ENCODE results near the gene KCNMB3.

DNA sequence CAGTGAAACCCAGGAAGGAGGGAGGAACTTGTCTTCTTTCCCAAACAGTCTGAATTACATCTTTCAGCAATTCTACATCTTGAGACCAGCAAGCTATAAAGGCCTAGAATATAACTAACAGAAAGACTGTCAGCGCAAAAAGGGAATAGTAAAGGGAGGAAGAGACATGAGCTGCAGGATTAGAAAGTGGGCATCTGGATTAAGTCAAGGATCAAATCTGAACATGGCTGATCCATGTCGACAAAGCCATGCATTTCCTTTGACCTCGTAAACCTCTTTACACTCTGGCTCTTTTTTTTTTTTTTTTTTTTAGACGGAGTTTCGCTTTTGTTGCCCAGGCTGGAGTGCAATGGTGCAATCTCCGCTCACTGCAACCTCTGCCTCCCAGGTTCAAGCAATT, 35.4 kb upstream of the KCNMB3 start:
- no peak for TF ChIP-seq POLR2AphosphoS5 (IDR thresholded peaks at IDR 0.05; ENCODE audit: low read depth, low read length)
- TF ChIP-seq TAF1 (IDR thresholded peaks at IDR 0.05; ENCODE audit: borderline replicate concordance, insufficient read depth, low read length): no peak
- TF ChIP-seq, protein P1, sequence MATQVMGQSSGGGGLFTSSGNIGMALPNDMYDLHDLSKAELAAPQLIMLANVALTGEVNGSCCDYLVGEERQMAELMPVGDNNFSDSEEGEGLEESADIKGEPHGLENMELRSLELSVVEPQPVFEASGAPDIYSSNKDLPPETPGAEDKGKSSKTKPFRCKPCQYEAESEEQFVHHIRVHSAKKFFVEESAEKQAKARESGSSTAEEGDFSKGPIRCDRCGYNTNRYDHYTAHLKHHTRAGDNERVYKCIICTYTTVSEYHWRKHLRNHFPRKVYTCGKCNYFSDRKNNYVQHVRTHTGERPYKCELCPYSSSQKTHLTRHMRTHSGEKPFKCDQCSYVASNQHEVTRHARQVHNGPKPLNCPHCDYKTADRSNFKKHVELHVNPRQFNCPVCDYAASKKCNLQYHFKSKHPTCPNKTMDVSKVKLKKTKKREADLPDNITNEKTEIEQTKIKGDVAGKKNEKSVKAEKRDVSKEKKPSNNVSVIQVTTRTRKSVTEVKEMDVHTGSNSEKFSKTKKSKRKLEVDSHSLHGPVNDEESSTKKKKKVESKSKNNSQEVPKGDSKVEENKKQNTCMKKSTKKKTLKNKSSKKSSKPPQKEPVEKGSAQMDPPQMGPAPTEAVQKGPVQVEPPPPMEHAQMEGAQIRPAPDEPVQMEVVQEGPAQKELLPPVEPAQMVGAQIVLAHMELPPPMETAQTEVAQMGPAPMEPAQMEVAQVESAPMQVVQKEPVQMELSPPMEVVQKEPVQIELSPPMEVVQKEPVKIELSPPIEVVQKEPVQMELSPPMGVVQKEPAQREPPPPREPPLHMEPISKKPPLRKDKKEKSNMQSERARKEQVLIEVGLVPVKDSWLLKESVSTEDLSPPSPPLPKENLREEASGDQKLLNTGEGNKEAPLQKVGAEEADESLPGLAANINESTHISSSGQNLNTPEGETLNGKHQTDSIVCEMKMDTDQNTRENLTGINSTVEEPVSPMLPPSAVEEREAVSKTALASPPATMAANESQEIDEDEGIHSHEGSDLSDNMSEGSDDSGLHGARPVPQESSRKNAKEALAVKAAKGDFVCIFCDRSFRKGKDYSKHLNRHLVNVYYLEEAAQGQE (IDR thresholded peaks at IDR 0.05; ENCODE audit: insufficient read depth in 1 of 2, low read depth in 2 of 2, low read length in 2 of 2): no peak

All from PFSK-1 (cell line).